Measurements from ENCODE around the gene TMEM219.
"Not testable (repeated sequence)": the region's sequence is repeated elsewhere in the genome, so short reads cannot be mapped to it uniquely, and the experiment has no call there.

The TMEM219 gene

GRCh38 chr16:30016555-30017276 lies 54.8 kb downstream of the TMEM219 start:
- no peak for DNase-seq

- DNase-seq = no peak
Measured at GRCh38 chr16:30017277-30017656, 55.4 kb downstream of the TMEM219 start.

GRCh38 chr16:30017937-30018336 lies 56.1 kb downstream of the TMEM219 start:
- not testable (repeated sequence) for DNase-seq

- DNase-seq = no peak
Measured at GRCh38 chr16:30018731-30019158, 56.9 kb downstream of the TMEM219 start.
